ENCODE measurements around the gene DDX10. TPM values are rescaled to one million over a fixed set of nuclear protein-coding genes. Genes with fewer than 3 reads are reported as not detected.

Gene DDX10
- polyA plus RNA-seq, 1 donor from 2014 or later = 15.9 TPM

- Histone ChIP-seq H4K20me1 (ENCODE audit: insufficient read depth) (no peaks in the 10 kb centered on the region), H3K4me3 (ENCODE audit: low read length) (no peak overlapping the region), H3K79me2 (replicated peaks; ENCODE audit: insufficient read depth, low read length) (no peaks in the 10 kb centered on the region), H2AFZ (ENCODE audit: low read depth, low read length) (no peak overlapping the region), H3K9me3 (ENCODE audit: low read length) (peaks cover 8% of the 10 kb centered on the region), H3K9ac (ENCODE audit: low read length) (no peak overlapping the region), H3K27ac (ENCODE audit: low read length) (no peak overlapping the region), H3F3A (ENCODE audit: insufficient read depth, low read length, poor library complexity, severe bottlenecking) (no peaks in the 10 kb centered on the region), H3K9me2 (ENCODE audit: insufficient read depth, low read length) (no peaks in the 10 kb centered on the region), H3K36me3 (ENCODE audit: insufficient read depth, low read length) (peaks cover 24% of the 10 kb centered on the region), H3K27me3 (ENCODE audit: insufficient read depth, low read depth, low read length) (no peaks in the 10 kb centered on the region), H3K4me2 (ENCODE audit: low read length) (no peak overlapping the region)
- TF ChIP-seq POLR2AphosphoS5 (IDR thresholded peaks at IDR 0.05) (no peak), RAD21 (conservative IDR thresholded peaks at IDR 0.05) (no peak), EP300 (conservative IDR thresholded peaks at IDR 0.05; ENCODE audit: poor library complexity, severe bottlenecking) (no peak), CTCF (IDR thresholded peaks at IDR 0.05; ENCODE audit: poor library complexity, severe bottlenecking) (no peak), EZH2 (IDR thresholded peaks at IDR 0.05; ENCODE audit: borderline replicate concordance, insufficient read depth, low read length, poor library complexity, severe bottlenecking) (no peak), MXI1 (conservative IDR thresholded peaks at IDR 0.05; ENCODE audit: poor library complexity, severe bottlenecking) (no peak)
- TF ChIP-seq, protein P1, sequence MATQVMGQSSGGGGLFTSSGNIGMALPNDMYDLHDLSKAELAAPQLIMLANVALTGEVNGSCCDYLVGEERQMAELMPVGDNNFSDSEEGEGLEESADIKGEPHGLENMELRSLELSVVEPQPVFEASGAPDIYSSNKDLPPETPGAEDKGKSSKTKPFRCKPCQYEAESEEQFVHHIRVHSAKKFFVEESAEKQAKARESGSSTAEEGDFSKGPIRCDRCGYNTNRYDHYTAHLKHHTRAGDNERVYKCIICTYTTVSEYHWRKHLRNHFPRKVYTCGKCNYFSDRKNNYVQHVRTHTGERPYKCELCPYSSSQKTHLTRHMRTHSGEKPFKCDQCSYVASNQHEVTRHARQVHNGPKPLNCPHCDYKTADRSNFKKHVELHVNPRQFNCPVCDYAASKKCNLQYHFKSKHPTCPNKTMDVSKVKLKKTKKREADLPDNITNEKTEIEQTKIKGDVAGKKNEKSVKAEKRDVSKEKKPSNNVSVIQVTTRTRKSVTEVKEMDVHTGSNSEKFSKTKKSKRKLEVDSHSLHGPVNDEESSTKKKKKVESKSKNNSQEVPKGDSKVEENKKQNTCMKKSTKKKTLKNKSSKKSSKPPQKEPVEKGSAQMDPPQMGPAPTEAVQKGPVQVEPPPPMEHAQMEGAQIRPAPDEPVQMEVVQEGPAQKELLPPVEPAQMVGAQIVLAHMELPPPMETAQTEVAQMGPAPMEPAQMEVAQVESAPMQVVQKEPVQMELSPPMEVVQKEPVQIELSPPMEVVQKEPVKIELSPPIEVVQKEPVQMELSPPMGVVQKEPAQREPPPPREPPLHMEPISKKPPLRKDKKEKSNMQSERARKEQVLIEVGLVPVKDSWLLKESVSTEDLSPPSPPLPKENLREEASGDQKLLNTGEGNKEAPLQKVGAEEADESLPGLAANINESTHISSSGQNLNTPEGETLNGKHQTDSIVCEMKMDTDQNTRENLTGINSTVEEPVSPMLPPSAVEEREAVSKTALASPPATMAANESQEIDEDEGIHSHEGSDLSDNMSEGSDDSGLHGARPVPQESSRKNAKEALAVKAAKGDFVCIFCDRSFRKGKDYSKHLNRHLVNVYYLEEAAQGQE (IDR thresholded peaks at IDR 0.05; ENCODE audit: borderline replicate concordance) = no peak
These were observed 40.2 kb downstream of the DDX10 start for GRCh38 chr11:108705061-108705460.

GRCh38 chr11:108708173-108708572 lies 43.3 kb downstream of the DDX10 start:
- no peak overlapping the region for H2AFZ ChIP-seq (ENCODE audit: low read depth, low read length)
- peaks cover 2% of the 10 kb centered on the region for H3K79me2 ChIP-seq (replicated peaks; ENCODE audit: insufficient read depth, low read length)
- TF ChIP-seq POLR2AphosphoS5 (IDR thresholded peaks at IDR 0.05) (no peak), EZH2 (IDR thresholded peaks at IDR 0.05; ENCODE audit: borderline replicate concordance, insufficient read depth, low read length, poor library complexity, severe bottlenecking) (no peak), SMC3 (conservative IDR thresholded peaks at IDR 0.05; ENCODE audit: poor library complexity) (no peak), TAF1 (IDR thresholded peaks at IDR 0.05; ENCODE audit: low read depth) (no peak), MXI1 (conservative IDR thresholded peaks at IDR 0.05; ENCODE audit: poor library complexity, severe bottlenecking) (no peak), CTCF (IDR thresholded peaks at IDR 0.05; ENCODE audit: poor library complexity, severe bottlenecking) (no peak), RAD21 (conservative IDR thresholded peaks at IDR 0.05) (no peak), EP300 (conservative IDR thresholded peaks at IDR 0.05; ENCODE audit: poor library complexity, severe bottlenecking) (no peak)
- TF ChIP-seq, protein P1 (IDR thresholded peaks at IDR 0.05; ENCODE audit: borderline replicate concordance) = no peak
- no peak overlapping the region for H3K4me2 ChIP-seq (ENCODE audit: low read length)
- H3F3A ChIP-seq (ENCODE audit: insufficient read depth, low read length, poor library complexity, severe bottlenecking) = no peaks in the 10 kb centered on the region
- H3K27ac ChIP-seq (ENCODE audit: low read length) = no peak overlapping the region
- H3K27me3 ChIP-seq (ENCODE audit: insufficient read depth, low read depth, low read length) = no peaks in the 10 kb centered on the region
- H3K36me3 ChIP-seq (ENCODE audit: insufficient read depth, low read length) = peaks cover 29% of the 10 kb centered on the region
- H3K9ac ChIP-seq (ENCODE audit: low read length) = no peak overlapping the region
- no peak overlapping the region for H3K4me3 ChIP-seq (ENCODE audit: low read length)
- no peaks in the 10 kb centered on the region for H3K9me2 ChIP-seq (ENCODE audit: insufficient read depth, low read length)
- peaks cover 13% of the 10 kb centered on the region for H3K9me3 ChIP-seq (ENCODE audit: low read length)
- no peaks in the 10 kb centered on the region for H4K20me1 ChIP-seq (ENCODE audit: insufficient read depth)
